Activated CD4-positive, alpha-beta T cell treated with anti-CD3 and anti-CD28 coated beads for 48 hours (primary cell): ENCODE data around the gene TAF1B.
A peak's percentile ranks its signal among the peaks of the same experiment; 100 is the strongest.

ENCODE experiments used
- DNase-seq: peaks from one replicate; pipeline ENCODE4 v3.0.0-alpha.2; 2020

The TAF1B gene

GRCh38 chr2:9843229-9844035 lies at the start of gene TAF1B:
Gene TAF1B, plus strand, starts transcription at chr2:9843474. Its CDS starts 68 bp downstream, at chr2:9843542.
- peak; percentile 94 for DNase-seq

DNA sequence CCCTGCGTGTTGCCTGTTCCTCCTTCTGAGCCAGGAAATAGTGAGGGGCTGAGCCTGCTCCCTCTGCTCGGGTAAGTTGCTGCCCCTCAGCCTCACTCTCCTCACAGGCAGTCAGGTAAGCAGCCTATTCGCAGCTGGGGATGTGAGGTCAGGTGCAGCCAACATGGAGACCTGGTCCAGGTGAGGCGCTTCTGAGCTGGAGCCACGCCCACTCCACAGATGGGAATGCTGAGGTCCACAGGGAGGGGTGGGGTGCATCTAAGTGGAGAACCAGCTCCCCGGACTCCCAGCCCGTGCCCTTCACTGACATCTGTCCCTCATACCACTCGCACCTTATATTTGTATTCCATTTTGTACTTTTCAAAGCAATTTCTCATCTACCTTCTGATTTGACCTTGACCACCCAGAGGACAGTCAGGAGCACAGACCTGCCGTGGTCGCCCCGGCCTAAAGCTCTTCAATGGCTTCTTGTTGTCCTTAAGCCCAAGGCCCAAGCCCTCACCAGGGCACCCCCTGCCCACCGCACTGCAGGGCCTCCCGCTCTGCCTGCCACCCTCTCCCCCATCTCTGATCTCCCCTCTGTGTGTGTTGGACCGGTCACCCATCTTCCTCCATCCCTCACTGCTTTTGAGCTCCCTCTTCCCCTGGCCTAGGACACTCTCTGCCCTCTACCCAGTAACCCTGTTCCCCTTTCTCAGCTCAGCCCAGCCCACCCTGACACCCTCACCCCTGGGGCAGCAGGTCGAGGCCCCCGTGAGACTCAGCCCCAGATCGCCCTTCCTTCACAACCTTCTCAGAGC lies 49.2 kb upstream of the TAF1B start:
- DNase-seq: no peak

DNA sequence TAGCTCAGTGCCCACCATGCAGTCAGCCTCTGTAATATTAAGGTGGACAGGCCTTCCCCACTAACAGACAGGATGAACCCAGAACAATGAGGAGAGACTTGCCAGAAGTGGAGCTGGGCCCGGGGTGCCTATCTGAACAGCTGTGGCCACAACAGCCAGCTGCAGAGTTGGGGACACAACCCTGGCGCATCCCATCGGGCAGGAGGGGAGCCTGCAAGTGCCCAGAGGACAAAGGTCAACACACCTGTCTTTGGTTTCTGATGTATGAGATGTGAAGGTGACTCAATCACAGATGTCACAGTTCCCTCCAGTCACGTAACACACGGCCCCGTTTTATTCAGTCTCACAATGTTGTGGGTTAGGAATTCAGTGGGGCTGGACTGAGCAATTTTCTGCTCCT lies 48.2 kb upstream of the TAF1B start:
- no peak for DNase-seq

DNA sequence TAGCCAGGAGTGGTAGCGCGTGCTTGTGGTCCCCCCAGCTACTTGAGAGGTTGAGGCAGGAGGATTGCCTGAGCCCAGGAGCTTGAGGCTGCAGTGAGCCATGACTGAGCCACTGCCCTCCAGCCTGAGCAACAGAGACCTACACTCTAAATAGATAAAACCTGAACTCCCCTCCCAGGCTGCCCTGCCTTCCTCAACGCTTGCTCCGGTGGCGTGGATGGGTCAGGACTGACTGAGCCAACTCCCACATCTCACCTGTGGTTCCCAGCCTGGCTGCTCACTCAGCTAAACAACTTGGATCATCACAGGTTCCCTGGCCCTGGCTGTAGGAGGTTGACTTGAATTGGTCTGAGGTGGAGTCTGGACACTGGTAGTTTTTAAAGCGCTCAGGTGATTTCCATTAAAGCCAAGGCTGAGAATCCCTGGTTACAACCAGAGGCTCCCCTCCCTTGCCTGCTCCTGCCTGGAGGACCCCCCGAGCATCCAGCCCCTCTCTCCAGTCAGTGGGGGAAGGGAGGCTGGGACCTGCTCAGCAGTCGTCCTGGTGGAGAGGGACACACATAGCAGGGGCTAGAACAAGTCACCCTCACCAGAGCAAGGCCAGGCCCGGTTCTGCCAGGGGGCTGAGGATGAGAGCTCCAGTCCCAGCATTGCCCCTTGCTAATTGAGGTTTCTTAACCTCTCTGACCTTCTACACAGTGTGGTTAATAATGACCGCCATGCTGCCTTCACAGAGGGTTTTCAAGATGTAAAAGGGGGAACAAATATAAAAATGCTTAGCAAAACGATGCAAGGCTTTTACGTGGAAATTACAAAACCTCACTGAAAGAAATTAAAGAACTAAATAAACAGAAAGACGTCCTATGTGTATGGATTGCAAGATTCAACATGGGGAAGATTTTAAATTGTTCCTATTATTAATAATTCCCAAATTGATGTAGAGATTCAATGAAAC lies 46.9 kb upstream of the TAF1B start:
- no peak for DNase-seq

GRCh38 chr2:9797086-9797485 lies 46.2 kb upstream of the TAF1B start:
- no peak for DNase-seq

GRCh38 chr2:9797681-9798556 lies 45.4 kb upstream of the TAF1B start:
- DNase-seq: no peak

GRCh38 chr2:9799011-9799596 lies 44.2 kb upstream of the TAF1B start:
- DNase-seq: no peak

- DNase-seq: peak; percentile 93
Measured at GRCh38 chr2:9799729-9800632, 43.3 kb upstream of the TAF1B start.

DNA sequence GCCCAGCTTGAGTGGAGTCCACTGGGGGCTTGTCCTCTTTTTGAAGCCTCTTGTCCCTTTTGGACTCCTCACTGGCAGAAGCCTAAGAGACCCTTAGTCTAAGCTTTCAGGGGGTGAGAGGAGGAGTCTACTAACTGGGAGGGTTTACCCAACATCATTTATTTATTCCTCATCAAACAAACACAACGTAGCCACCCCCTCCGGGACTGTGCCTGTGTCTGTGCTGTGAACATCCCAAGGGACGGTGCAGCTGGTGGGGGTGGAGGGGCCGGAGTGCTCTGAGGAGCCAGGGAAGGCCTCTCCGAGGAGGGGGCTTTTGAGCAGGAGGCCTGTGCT lies 42.7 kb upstream of the TAF1B start:
- DNase-seq: no peak

- peak; percentile 55 for DNase-seq
Measured at GRCh38 chr2:9800975-9801726, 42.1 kb upstream of the TAF1B start.

GRCh38 chr2:9802576-9802993 lies 40.7 kb upstream of the TAF1B start:
- DNase-seq: no peak

GRCh38 chr2:9803023-9803805 lies 40.1 kb upstream of the TAF1B start:
- DNase-seq: no peak

DNA sequence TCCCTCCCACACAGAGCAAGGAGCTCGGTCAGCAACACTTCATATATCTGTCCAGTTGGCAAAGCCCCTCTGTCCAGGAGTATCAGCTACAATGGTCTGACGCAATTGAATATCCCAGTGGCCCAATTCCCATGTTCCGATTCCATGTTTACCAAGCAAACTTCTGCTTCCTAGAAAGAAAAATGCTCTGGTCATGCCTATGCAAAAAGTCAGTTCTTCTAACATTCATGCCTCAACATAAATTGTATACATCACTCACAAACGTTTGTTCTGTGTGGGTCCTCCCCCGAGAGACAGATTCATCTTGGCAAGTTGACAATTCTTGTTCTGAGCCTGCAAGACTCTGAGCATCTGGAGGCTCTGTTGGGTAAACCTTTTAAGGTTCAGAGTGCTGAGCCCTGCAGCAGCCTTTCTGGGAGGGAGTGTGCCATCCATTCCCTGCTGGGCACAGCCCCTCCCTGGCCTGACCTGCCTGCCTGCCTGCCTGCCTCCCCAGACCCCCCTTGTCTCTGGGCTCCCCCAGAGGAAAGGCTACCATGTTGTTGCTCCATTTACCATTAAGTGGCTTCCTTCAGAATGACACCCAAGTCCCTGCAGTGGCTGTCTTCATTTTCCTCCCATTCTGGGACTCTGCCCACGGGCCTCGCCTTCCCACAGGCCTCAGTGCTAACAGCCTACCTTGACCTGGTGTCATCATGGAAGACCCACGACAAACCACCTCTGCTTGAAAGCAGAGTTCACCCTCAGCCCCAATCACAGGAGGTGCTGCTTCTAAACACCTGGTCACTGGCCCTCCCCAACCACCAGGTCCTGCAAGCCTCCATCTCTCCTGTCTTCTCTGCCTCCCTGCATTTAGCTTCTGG lies 37.6 kb upstream of the TAF1B start:
- no peak for DNase-seq

DNA sequence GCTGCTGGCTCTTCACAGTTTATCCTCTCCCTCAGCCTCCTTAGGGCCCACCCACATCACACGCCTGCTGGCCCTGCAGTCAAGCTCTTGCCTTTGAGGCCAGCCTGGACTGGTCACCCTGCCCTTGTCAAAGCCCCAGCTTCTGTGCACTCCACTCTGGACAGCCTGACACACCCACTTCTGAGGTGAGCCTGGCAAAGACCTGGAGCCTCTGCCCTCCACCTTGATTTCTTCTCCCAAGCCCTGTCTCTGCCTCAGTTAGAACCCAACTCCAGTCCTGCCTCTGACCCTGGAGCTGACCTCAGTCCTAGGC lies 37.0 kb upstream of the TAF1B start:
- no peak for DNase-seq

- DNase-seq: no peak
Measured at GRCh38 chr2:9806656-9807055, 36.6 kb upstream of the TAF1B start.

DNA sequence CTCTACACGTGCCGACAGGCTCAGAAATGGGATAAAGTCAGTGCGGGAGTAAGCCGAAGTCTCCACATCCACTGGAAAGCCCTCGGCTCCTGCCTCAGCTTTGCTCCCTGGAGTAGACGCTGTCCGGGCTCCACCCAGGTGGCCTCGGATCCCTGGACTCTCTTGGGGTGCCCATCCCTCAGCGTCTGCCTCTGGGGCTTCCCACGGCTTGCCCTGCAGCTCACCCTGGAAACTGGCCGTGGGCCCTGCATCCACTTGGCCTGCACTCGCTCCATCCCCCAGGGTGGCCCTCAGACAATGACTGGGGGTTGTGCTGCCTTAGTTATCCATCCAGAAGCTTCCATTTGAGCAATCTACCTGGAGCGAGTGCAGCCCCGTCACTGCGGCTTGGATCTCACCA lies 36.2 kb upstream of the TAF1B start:
- no peak for DNase-seq

- no peak for DNase-seq
Measured at GRCh38 chr2:9807555-9808305, 35.5 kb upstream of the TAF1B start.
